Measurements from ENCODE around the gene CACNA2D4.
A peak's percentile ranks its signal among the peaks of the same experiment; 100 is the strongest.
"Not testable (repeated sequence)": the region's sequence is repeated elsewhere in the genome, so short reads cannot be mapped to it uniquely, and the experiment has no call there.

CACNA2D4 gene, protein sequence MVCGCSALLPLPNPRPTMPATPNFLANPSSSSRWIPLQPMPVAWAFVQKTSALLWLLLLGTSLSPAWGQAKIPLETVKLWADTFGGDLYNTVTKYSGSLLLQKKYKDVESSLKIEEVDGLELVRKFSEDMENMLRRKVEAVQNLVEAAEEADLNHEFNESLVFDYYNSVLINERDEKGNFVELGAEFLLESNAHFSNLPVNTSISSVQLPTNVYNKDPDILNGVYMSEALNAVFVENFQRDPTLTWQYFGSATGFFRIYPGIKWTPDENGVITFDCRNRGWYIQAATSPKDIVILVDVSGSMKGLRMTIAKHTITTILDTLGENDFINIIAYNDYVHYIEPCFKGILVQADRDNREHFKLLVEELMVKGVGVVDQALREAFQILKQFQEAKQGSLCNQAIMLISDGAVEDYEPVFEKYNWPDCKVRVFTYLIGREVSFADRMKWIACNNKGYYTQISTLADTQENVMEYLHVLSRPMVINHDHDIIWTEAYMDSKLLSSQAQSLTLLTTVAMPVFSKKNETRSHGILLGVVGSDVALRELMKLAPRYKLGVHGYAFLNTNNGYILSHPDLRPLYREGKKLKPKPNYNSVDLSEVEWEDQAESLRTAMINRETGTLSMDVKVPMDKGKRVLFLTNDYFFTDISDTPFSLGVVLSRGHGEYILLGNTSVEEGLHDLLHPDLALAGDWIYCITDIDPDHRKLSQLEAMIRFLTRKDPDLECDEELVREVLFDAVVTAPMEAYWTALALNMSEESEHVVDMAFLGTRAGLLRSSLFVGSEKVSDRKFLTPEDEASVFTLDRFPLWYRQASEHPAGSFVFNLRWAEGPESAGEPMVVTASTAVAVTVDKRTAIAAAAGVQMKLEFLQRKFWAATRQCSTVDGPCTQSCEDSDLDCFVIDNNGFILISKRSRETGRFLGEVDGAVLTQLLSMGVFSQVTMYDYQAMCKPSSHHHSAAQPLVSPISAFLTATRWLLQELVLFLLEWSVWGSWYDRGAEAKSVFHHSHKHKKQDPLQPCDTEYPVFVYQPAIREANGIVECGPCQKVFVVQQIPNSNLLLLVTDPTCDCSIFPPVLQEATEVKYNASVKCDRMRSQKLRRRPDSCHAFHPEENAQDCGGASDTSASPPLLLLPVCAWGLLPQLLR

DNA sequence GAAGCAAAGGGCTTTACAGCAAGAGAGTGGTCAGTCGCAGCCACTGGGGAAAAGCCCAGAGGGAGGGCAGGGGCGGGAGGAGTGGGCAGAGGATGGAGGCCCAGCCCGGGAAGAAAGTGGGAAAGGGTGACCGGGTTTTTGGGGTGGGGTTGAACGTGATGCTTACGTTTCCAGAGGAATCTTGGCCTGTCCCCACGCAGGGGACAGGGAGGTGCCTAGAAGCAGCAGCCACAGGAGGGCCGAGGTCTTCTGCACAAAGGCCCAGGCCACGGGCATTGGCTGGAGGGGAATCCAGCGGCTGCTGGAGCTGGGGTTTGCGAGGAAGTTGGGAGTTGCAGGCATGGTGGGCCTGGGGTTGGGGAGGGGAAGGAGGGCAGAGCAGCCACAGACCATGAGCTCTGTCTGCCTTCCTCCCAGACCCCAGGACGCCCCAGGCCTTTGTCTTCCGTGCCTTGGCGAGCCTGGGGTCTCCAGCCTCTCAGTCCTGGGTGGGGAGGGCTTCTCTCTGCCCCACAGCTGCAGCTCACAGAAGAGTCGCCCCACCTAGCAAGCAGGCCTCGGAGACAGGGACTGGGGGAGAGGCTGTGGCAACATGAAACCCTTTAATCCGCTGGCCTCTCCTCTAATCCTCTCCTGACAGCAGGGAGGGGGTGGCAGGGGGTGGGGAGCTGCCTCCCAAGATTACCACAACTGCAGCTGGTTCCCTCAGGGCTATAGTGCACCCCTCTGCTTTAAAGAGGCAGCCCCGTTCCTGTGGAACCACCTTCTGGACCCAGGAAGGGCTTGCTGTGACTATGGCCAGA is at the start of gene CACNA2D4:
Gene CACNA2D4 (minus strand): TSS at position 572 of the 803 bp plus-strand sequence. CDS start 179 bp downstream, at position 393.
- no peak for DNase-seq

- no peak for DNase-seq
Measured at GRCh38 chr12:1966561-1967226, 48.2 kb upstream of the CACNA2D4 start.

- no peak for DNase-seq
Measured at GRCh38 chr12:1965916-1966315, 47.5 kb upstream of the CACNA2D4 start.

DNA sequence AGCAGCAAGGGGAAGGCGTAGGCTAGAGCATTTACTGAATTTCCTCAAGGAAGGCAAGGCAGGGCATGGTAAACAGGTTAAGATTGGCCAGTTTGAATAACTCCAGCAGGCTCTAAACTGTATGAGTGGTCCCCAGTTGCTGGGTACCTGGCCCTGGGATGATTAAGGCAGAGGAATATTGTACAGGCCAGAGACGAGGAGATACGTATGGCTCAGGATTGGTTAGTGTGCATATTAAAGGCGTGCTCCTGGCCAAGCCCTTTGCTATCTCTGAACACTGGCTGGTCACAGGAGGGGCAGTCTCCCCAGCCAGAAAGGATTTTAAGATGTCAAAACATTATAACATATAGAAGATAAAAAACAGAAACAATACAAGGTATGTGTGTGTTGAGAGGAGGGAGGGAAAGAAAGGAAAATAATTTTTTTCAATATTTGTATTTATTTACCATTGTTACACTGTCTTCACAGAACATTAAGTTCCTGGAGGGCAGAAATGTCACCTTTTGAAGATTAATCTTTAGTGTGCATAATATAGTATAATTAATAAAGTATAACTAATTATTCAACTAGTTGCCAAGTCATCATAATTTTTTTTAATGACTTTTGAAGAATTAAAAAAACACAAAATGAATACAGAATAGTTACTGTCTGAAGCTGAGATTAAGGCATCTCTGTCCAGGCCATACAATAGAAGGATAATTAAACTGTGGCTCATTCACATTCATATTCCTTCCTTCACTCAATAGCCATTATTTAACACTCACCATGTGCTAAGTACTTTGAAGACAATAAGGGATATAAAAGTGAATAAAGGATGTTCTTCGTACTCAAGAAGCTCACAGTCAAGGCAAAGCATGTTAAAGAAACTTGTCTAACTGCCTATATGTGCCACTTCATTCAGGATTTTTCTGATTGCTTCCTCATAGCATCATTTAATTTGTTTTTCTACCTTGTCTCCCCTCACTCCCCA is 43.9 kb upstream of the CACNA2D4 start:
- DNase-seq, result no peak

DNA sequence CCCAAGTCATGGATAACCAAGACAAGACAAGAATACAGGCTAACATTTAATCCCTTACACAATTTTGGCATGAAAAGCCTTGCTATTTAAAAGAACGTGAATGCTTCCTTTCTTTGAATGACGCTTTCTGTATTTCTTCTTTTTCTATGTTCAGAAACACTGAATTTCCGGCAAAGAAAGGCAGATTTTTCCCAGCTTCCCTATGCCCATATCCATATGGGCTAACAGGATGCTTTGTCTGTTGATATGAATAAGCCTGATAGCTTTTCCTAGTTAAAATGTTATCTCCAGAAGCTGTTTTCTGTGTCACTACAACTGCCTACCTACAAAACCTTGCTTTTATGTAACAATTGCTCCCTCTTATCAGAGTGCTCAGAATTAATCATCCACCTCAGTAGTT is 38.3 kb upstream of the CACNA2D4 start:
- DNase-seq, result no peak

- DNase-seq, result no peak
Measured at GRCh38 chr12:1949771-1950470, 31.5 kb upstream of the CACNA2D4 start.

DNA sequence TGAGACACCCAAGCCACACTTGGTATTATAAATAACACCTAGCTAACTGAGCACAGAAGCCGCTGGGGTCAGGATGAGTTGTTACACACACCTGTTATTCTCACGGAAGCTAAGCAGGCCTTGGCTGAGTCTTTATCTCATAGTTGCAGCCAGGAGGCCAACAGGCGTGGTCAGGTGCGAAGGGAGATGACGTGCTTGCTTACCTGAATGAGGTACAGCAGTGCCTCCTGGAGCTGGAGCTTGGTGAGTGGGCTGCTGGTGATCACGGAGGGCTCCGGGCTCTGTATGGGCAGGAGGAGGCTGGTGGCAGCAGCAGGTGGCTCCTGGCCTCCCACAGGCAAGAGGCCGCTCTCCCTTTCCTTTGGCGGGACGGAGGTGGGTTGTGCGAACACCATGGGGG is 30.4 kb upstream of the CACNA2D4 start:
- no peak for DNase-seq

- DNase-seq, result no peak
Measured at GRCh38 chr12:1947081-1947480, 28.6 kb upstream of the CACNA2D4 start.

GRCh38 chr12:1946296-1946695 is 27.8 kb upstream of the CACNA2D4 start:
- no peak for DNase-seq

GRCh38 chr12:1945502-1945901 is 27.1 kb upstream of the CACNA2D4 start:
- DNase-seq, result not testable (repeated sequence)

DNA sequence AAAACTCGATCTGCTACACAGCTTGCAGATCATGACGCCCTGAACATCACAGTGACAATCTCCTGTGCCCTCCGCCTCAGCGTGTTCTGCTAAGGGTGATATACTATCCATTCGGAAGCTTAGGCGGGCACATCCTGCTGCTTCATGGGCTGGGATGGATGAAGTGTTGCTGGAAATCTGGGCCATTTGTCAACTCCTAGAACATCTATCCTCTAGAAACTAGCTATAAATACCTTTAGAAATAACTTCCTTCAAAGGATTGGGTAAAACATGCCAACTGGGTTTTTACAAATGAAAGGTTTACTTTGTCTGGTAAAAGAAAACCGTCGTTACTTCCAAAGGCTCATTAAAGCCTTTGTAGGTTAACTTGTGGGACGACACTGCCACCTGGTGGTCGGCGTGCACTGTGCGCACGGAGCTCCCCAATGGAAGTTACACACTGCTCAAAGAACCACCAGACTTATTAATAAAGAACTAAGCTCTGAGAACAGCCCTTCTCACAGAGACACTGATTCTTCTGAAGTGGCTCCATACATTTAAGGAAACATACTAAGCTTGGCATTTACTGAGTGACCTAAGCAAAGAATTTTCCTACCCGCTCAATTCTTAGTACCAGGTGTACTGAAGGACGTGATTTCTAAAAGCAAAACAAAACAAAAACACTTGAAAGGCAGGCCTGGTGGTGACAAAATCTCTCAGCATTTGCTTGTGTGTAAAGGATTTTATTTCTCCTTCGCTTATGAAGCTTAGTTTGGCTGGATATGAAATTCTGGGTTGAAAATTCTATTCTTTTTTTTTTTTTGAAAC is 21.6 kb upstream of the CACNA2D4 start:
- peak; percentile 56 for DNase-seq

DNA sequence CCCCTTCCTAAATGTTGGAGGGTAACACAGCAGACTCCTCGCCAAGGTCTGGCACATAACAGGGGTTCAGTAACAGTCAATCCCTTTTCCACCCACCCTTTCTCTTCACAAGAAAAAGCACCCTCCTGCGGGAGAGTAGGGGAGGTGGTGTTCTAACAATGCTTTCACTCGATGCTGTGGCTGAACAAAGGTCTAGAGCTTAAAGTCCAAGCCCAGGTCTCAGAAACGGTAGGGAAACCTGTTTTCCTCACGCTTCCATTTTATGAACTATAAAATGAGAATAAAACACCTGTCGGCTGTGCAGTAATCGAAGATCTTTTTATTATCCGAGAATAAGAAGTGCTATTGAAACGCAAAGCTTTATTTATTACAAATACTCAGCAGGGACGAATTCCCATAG is 20.9 kb upstream of the CACNA2D4 start:
- DNase-seq, result no peak

DNA sequence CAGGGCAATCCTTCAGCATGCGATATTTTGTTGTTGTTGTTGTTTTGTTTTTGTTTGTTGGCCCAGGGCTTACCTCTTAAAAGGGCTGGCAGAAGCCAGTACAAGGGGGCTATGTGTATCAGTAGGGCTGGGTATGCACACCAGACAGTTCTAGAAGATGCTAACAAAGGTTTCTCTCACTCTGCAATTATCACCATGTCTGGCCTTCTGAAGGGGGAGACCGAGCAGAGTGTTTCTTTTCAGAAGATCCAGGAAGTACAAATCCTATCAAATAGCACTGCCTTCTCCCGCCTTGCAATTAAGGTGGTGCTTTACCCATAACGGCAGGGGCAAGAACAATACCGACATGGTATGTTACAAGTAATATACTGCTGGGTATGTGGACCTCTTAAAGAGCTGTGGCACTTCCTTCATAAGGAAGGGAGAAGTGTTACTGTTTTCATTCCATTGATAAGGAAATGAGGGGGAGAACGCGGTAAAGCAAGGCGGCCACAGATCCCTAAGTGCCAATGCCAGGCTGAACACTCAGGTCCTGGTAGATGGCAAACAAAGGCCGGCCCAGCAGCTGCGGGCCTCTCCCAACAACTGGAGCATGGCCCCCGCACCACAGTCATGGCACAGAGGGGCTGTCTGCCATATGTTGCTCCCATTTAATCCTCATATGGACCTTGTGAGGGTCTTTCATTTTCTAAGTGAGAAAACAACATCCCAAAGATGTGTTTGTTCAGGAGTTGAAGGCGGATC is 19.2 kb upstream of the CACNA2D4 start:
- no peak for DNase-seq

GRCh38 chr12:1936406-1937320 is 18.2 kb upstream of the CACNA2D4 start:
- no peak for DNase-seq

- DNase-seq, result no peak
Measured at GRCh38 chr12:1935700-1936378, 17.4 kb upstream of the CACNA2D4 start.

- no peak for DNase-seq
Measured at GRCh38 chr12:1935242-1935641, 16.8 kb upstream of the CACNA2D4 start.

DNA sequence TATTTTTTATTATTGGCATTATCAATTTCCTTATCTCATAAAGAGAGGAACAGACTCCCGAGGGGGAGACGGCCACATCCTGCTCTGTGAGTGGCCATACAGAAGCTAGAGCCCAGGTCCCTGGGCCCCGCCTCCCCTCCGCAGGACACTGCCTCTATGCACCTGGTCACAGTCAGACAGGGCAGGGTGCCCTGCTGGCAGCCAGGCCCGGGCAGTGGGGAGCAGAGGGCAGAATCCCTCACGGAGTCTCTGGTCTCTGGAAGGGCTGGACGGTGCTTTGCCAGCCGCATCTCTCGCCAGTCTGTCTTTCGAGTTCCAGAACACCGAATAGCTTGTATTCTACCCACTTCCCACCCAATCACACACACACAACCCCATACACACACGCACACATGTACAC is 16.4 kb upstream of the CACNA2D4 start:
- DNase-seq, result no peak
